ENCODE measurements around the gene ICAM5.

DNA sequence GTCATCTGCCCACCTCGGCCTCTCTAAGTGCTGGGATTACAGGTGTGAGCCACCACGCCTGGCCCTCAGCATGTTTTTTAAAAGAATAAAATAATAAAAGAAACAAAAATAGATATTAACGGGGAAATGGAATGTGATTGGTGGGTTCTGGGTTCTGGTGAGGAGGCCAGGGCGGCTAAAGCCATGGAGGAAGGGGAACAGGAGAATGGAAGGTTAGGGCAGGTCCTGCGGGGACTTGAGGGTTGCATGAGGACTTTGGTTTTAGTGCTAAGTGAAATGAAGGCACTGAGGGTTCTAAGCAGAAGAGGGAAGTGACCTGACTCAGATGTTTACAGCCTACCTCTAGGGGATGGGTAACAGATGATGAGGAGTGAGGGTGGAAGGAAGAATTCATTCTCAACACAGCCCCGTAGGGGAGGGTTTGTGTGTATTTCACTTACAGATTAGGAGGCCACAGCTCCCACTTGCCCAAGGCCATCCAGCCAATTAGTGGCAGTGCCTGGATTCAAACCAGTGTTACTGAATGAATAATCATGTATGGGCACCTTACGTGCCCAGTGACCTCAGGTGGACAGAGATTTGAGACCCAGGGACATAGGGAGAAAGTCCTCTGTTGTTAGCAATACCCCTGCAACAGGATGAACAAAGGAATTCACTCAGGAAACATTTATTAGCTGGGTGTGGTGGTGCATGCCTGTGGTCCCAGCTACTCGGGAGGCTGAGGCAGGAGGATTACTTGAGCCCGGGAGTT is 44.4 kb upstream of the ICAM5 start:
- TF ChIP-seq, protein P1, sequence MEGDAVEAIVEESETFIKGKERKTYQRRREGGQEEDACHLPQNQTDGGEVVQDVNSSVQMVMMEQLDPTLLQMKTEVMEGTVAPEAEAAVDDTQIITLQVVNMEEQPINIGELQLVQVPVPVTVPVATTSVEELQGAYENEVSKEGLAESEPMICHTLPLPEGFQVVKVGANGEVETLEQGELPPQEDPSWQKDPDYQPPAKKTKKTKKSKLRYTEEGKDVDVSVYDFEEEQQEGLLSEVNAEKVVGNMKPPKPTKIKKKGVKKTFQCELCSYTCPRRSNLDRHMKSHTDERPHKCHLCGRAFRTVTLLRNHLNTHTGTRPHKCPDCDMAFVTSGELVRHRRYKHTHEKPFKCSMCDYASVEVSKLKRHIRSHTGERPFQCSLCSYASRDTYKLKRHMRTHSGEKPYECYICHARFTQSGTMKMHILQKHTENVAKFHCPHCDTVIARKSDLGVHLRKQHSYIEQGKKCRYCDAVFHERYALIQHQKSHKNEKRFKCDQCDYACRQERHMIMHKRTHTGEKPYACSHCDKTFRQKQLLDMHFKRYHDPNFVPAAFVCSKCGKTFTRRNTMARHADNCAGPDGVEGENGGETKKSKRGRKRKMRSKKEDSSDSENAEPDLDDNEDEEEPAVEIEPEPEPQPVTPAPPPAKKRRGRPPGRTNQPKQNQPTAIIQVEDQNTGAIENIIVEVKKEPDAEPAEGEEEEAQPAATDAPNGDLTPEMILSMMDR (conservative IDR thresholded peaks at IDR 0.05), result no peak
- no peak for TF ChIP-seq EZH2 (IDR thresholded peaks at IDR 0.05; ENCODE audit: low read depth)

All from PC-9 (cell line).